ENCODE results near the gene NISCH. TPM values are rescaled to one million over a fixed set of nuclear protein-coding genes. Genes with fewer than 3 reads are reported as not detected.

Gene NISCH
- total RNA-seq, 1 donor from 2014 or later = 89.5 TPM

- CTCF ChIA-PET = no interaction called here
- Mint-ChIP-seq H3K27me3 (peaks cover 3% of the 10 kb centered on the region), H3K9me3 (no peaks in the 10 kb centered on the region), H3K27ac (no peak overlapping the region), H3K4me3 (no peak overlapping the region), H3K36me3 (ENCODE audit: low read depth) (no peaks in the 10 kb centered on the region), H3K4me1 (no peaks in the 10 kb centered on the region)
- intact Hi-C loops (cut with micrococcal nuclease) = no loop called here
- DNase-seq (no peak), ATAC-seq (ENCODE audit: low read depth) (no peak)
- POLR2A ChIA-PET = no interaction called here
- TF ChIP-seq, protein P1, sequence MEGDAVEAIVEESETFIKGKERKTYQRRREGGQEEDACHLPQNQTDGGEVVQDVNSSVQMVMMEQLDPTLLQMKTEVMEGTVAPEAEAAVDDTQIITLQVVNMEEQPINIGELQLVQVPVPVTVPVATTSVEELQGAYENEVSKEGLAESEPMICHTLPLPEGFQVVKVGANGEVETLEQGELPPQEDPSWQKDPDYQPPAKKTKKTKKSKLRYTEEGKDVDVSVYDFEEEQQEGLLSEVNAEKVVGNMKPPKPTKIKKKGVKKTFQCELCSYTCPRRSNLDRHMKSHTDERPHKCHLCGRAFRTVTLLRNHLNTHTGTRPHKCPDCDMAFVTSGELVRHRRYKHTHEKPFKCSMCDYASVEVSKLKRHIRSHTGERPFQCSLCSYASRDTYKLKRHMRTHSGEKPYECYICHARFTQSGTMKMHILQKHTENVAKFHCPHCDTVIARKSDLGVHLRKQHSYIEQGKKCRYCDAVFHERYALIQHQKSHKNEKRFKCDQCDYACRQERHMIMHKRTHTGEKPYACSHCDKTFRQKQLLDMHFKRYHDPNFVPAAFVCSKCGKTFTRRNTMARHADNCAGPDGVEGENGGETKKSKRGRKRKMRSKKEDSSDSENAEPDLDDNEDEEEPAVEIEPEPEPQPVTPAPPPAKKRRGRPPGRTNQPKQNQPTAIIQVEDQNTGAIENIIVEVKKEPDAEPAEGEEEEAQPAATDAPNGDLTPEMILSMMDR (IDR thresholded peaks at IDR 0.05) = no peak
Observed at GRCh38 chr3:52438579-52439425, 16.6 kb upstream of the NISCH start.

DNA sequence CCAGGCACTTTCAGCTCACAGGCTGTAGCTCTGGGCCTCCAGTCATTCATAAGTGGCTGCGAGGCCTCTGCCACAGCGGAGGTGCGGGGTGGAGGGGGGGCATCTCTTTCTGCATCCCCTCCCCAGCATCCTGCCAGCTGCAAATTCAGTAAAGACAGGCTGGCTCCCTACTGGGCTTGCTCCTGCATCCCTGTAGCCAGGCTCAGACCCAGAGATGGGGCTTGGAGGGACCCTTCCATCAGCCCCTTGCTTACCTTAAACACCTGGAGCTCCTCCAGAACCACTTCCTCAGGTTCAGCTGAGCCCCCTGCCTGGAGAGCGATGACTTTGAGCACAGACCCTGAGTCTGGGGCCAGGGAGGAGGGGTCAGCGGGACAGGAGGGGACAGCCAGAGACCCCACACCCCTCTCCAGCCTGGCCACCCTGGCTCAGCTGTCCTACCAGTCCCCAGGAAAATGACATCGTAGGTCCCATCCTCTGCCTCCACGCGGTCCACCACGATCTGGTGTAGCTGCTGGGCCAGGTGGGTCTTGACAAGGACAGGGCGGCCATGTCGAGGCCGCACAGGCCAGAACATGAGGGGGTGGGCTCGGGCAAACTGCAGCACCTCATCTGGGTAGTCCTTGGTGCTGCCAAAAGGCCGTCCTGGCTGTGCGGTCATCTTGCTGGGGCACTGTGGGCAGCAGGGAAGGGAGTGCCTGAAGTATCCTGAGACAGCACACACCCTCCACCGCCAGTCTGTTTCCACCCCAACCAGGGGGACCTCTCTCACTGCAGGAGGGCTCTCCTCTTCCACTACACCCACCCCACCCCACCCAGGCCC, 15.8 kb upstream of the NISCH start:
- DNase-seq = no peak
- ChIA-PET CTCF (no interaction called here), POLR2A (no interaction called here)
- H3K9me3 Mint-ChIP-seq = no peaks in the 10 kb centered on the region
- no peak overlapping the region for H3K4me3 Mint-ChIP-seq
- intact Hi-C loops (cut with micrococcal nuclease) = no loop called here
- H3K27ac Mint-ChIP-seq = no peak overlapping the region
- TF ChIP-seq, protein P1 (IDR thresholded peaks at IDR 0.05) = no peak
- ATAC-seq (ENCODE audit: low read depth) = no peak
- peaks cover 2% of the 10 kb centered on the region for H3K4me1 Mint-ChIP-seq
- peaks cover 3% of the 10 kb centered on the region for H3K27me3 Mint-ChIP-seq
- no peaks in the 10 kb centered on the region for H3K36me3 Mint-ChIP-seq (ENCODE audit: low read depth)

GRCh38 chr3:52440249-52440551, 15.2 kb upstream of the NISCH start:
- TF ChIP-seq, protein P1 (IDR thresholded peaks at IDR 0.05) = no peak
- intact Hi-C loops (cut with micrococcal nuclease) = no loop called here
- H3K4me1 Mint-ChIP-seq = peaks cover 5% of the 10 kb centered on the region
- no peak for DNase-seq
- H3K27ac Mint-ChIP-seq = no peak overlapping the region
- no peak for ATAC-seq (ENCODE audit: low read depth)
- no peak overlapping the region for H3K4me3 Mint-ChIP-seq
- H3K27me3 Mint-ChIP-seq = peaks cover 3% of the 10 kb centered on the region
- no peaks in the 10 kb centered on the region for H3K36me3 Mint-ChIP-seq (ENCODE audit: low read depth)
- CTCF ChIA-PET = no interaction called here
- POLR2A ChIA-PET = interaction anchor here (1.0 kb wide), 1 partner anchor 28 kb away, joined by 3 read pairs; no protein-coding TSS in a partner anchor
- H3K9me3 Mint-ChIP-seq = no peaks in the 10 kb centered on the region

DNA sequence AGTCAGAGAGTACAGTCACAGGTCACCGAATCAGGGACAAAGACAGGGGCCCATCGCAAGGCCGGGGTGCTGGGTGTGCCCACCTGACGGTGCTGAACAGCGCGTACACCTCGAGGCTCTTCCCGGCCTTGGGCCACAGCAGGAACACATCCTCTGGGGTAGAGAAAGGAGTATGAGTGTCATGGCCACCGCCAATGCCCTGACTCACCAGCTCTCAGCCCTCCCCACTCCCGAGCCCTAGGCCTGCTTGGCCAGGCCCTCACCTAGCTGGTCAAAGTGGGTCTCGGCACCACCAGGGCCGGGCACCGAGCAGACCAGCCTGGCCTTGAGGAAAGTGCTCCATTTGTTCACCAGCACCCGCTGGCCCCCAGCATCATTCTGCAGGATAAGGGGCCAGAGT, 14.7 kb upstream of the NISCH start:
- TF ChIP-seq, protein P1 (IDR thresholded peaks at IDR 0.05) = no peak
- DNase-seq (no peak), ATAC-seq (ENCODE audit: low read depth) (no peak)
- Mint-ChIP-seq H3K27ac (no peak overlapping the region), H3K4me3 (no peak overlapping the region), H3K27me3 (peaks cover 3% of the 10 kb centered on the region), H3K36me3 (ENCODE audit: low read depth) (no peaks in the 10 kb centered on the region), H3K9me3 (no peaks in the 10 kb centered on the region), H3K4me1 (peaks cover 5% of the 10 kb centered on the region)
- intact Hi-C loops (cut with micrococcal nuclease) = no loop called here
- ChIA-PET POLR2A (interaction anchor here (1.0 kb wide), 1 partner anchor 28 kb away, joined by 3 read pairs; no protein-coding TSS in a partner anchor), CTCF (no interaction called here)

DNA sequence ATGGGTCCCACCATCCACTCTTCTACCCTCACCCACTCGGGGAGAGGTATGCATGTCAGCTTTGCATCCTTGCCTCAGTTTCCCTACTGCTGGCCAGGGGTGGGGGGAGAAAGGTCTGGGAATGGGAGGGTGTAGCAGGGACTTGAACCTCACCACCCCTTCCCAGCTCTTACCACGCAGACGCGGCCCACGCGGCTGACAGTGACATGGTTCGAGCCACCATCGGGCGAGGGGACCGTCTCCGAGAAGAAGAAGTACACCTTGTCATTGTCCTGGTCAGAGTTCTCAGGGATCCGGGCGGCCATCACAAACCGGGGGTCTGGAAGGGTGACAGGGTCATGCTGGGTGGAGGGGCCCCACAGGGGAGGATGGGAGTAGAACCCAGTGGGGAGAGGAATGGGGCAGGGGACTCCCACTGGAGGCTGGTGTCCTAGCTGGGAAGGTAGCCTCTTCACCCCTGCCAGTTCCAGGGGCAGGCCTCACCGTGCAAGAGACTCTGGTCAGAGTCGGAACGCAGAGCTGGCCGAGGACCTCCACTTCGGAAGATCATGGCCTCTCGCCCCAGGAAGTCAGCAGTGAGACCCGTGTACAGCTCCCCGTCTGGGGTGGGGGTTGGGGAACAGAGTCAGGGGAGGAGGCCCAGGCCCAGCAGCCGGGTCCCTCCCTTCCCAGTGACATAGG, 14.2 kb upstream of the NISCH start:
- no peak for ATAC-seq (ENCODE audit: low read depth)
- Mint-ChIP-seq H3K27me3 (peaks cover 3% of the 10 kb centered on the region), H3K4me3 (no peak overlapping the region), H3K27ac (no peak overlapping the region), H3K9me3 (no peaks in the 10 kb centered on the region), H3K36me3 (ENCODE audit: low read depth) (no peaks in the 10 kb centered on the region), H3K4me1 (peaks cover 5% of the 10 kb centered on the region)
- ChIA-PET CTCF (no interaction called here), POLR2A (interaction anchor here (1.0 kb wide), 1 partner anchor 29 kb away, joined by 3 read pairs; no protein-coding TSS in a partner anchor)
- TF ChIP-seq, protein P1 (IDR thresholded peaks at IDR 0.05) = no peak
- intact Hi-C loops (cut with micrococcal nuclease) = no loop called here
- DNase-seq = no peak
